SKM-1 (cell line): Measurements from ENCODE around the gene DPP6.
"Not testable (repeated sequence)": the region's sequence is repeated elsewhere in the genome, so short reads cannot be mapped to it uniquely, and the experiment has no call there.

Source experiments
- DNase-seq: peaks from one replicate; lab custom pipeline; 2025; ENCODE audit not compliant: unreplicated experiment; lab: John Stamatoyannopoulos, UW

DPP6 gene

GRCh38 chr7:154051643-154052529 lies at the start of gene DPP6:
DPP6 (plus strand) TSS chr7:154052398.
- DNase-seq: not testable (repeated sequence)

GRCh38 chr7:154009423-154009911 lies 42.7 kb upstream of the DPP6 start:
- not testable (repeated sequence) for DNase-seq

- DNase-seq: not testable (repeated sequence)
These were observed 41.3 kb upstream of the DPP6 start for GRCh38 chr7:154010726-154011568.

GRCh38 chr7:154012800-154013199 lies 39.4 kb upstream of the DPP6 start:
- DNase-seq: not testable (repeated sequence)

- DNase-seq: not testable (repeated sequence)
These were observed 36.6 kb upstream of the DPP6 start for GRCh38 chr7:154015636-154016035.

GRCh38 chr7:154018354-154018753 lies 33.8 kb upstream of the DPP6 start:
- not testable (repeated sequence) for DNase-seq

- DNase-seq: not testable (repeated sequence)
These were observed 24.4 kb upstream of the DPP6 start for GRCh38 chr7:154027805-154028204.

GRCh38 chr7:154030476-154031080 lies 21.6 kb upstream of the DPP6 start:
- DNase-seq: not testable (repeated sequence)

GRCh38 chr7:154039466-154040165 lies 12.6 kb upstream of the DPP6 start:
- DNase-seq: not testable (repeated sequence)

GRCh38 chr7:154050394-154050793 lies 1.8 kb upstream of the DPP6 start:
- DNase-seq: not testable (repeated sequence)

- DNase-seq: not testable (repeated sequence)
These were observed 1.1 kb upstream of the DPP6 start for GRCh38 chr7:154051006-154051642.

GRCh38 chr7:154052530-154053252 lies 493 bp downstream of the DPP6 start:
- not testable (repeated sequence) for DNase-seq

- DNase-seq: not testable (repeated sequence)
These were observed 1.5 kb downstream of the DPP6 start for GRCh38 chr7:154053466-154054312.

- DNase-seq: not testable (repeated sequence)
These were observed 2.5 kb downstream of the DPP6 start for GRCh38 chr7:154054664-154055063.

GRCh38 chr7:154055491-154056106 lies 3.4 kb downstream of the DPP6 start:
- DNase-seq: not testable (repeated sequence)

- DNase-seq: not testable (repeated sequence)
These were observed 6.6 kb downstream of the DPP6 start for GRCh38 chr7:154058783-154059182.

- not testable (repeated sequence) for DNase-seq
These were observed 8.4 kb downstream of the DPP6 start for GRCh38 chr7:154060551-154060950.

- DNase-seq: not testable (repeated sequence)
These were observed 19.6 kb downstream of the DPP6 start for GRCh38 chr7:154071833-154072232.
